ENCODE data around the gene UBE2R2.

DNA sequence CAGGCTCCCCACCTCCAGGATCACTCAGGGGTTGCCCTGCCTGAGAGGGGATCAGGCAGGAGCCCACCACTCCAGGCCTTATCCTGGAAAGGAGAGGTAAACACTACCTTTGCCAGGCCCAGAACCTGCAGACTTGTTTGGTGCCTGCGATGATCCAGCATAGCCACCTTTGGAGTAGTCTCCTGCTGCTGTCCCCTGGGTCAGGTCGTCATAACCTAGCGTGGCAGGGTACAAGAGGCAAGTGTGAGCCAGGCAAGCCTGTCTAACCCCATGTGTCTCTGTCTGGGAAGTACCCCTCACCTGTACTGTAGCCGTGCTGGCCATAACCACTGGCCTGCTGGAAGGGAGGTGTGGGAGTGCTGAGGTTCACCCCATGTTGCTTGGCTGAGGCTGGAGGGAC lies 106.1 kb downstream of the UBE2R2 start:
- TF ChIP-seq, protein P1, sequence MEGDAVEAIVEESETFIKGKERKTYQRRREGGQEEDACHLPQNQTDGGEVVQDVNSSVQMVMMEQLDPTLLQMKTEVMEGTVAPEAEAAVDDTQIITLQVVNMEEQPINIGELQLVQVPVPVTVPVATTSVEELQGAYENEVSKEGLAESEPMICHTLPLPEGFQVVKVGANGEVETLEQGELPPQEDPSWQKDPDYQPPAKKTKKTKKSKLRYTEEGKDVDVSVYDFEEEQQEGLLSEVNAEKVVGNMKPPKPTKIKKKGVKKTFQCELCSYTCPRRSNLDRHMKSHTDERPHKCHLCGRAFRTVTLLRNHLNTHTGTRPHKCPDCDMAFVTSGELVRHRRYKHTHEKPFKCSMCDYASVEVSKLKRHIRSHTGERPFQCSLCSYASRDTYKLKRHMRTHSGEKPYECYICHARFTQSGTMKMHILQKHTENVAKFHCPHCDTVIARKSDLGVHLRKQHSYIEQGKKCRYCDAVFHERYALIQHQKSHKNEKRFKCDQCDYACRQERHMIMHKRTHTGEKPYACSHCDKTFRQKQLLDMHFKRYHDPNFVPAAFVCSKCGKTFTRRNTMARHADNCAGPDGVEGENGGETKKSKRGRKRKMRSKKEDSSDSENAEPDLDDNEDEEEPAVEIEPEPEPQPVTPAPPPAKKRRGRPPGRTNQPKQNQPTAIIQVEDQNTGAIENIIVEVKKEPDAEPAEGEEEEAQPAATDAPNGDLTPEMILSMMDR (IDR thresholded peaks at IDR 0.05): no peak
- no peak for TF ChIP-seq POLR2A (IDR thresholded peaks at IDR 0.05)

Measured in Peyer's patch (tissue), 4 donors.